ENCODE results near the gene BPIFB1.

DNA sequence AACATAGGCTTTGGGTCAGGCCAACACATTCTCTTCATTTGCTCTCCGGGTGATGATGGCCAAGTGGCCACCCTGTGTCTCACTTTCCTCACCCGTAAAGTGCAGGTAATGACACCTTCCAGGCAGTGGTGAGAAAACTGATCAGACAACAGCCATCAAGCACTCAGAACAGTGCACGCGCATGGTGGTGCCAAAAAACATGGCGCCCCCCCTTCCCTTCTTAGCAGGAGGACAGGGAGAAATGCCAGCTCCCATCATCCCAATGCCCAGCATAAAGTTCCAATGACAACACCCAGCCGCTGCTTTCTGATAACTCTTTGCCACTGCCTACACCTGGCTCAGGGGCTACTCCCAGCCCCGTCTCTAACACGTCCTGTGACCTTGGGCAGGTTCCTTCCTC, 8.4 kb downstream of the BPIFB1 start:
- TF ChIP-seq, protein P1, sequence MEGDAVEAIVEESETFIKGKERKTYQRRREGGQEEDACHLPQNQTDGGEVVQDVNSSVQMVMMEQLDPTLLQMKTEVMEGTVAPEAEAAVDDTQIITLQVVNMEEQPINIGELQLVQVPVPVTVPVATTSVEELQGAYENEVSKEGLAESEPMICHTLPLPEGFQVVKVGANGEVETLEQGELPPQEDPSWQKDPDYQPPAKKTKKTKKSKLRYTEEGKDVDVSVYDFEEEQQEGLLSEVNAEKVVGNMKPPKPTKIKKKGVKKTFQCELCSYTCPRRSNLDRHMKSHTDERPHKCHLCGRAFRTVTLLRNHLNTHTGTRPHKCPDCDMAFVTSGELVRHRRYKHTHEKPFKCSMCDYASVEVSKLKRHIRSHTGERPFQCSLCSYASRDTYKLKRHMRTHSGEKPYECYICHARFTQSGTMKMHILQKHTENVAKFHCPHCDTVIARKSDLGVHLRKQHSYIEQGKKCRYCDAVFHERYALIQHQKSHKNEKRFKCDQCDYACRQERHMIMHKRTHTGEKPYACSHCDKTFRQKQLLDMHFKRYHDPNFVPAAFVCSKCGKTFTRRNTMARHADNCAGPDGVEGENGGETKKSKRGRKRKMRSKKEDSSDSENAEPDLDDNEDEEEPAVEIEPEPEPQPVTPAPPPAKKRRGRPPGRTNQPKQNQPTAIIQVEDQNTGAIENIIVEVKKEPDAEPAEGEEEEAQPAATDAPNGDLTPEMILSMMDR (IDR thresholded peaks at IDR 0.05): no peak
- TF ChIP-seq EZH2 (IDR thresholded peaks at IDR 0.05): no peak

Data from neural progenitor cell (in vitro differentiated cells).